NCI-H2196 (cell line): ENCODE data around the gene TP53BP1.

Source experiments
- DNase-seq: peaks from one replicate; lab custom pipeline; 2025; ENCODE audit not compliant: unreplicated experiment; lab: John Stamatoyannopoulos, UW

Gene TP53BP1

GRCh38 chr15:43493703-43494472 lies 932 bp upstream of the TP53BP1 start:
- DNase-seq, result no peak

DNA sequence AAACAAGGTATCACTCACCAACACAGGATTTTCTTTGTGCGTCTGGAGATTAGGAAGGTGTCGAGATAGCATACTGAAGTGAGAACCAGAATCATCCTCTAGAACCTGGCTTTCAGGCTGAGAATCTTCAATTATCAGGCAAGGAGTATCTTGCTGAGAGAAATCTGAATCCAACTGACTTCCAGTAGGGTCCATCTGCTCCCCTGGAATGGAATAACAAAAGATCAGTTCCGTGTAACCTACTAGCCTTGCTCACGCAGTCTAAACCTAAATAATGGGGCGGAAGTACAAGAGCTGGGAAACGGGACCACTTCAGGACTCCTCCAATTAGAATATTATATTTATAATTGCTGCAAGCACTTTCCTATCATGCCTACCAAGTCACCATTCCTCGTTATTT lies 690 bp downstream of the TP53BP1 start:
- DNase-seq, result no peak

- no peak for DNase-seq
These were observed 3.8 kb downstream of the TP53BP1 start for GRCh38 chr15:43489191-43489590.

DNA sequence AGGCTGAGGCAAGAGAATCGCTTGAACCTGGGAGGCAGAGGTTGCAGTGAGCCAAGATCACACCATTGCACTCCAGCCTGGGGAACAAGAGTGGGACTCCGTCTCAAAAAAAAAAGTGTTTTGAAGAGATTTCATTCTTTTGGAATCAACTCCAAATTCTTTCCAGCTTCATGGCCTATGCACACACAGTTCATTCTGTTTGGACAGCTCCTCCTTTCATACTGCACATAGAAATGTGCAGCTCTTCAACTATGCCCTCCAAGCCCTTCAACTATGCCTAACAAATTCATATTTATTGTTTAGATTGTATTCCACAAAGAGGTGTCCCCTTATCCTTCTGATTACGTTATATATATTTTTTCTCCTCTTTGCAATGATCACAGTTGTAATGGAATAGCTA lies 4.2 kb downstream of the TP53BP1 start:
- no peak for DNase-seq

- DNase-seq, result no peak
These were observed 5.6 kb downstream of the TP53BP1 start for GRCh38 chr15:43487271-43487895.

- no peak for DNase-seq
These were observed 8.5 kb downstream of the TP53BP1 start for GRCh38 chr15:43484455-43484854.

DNA sequence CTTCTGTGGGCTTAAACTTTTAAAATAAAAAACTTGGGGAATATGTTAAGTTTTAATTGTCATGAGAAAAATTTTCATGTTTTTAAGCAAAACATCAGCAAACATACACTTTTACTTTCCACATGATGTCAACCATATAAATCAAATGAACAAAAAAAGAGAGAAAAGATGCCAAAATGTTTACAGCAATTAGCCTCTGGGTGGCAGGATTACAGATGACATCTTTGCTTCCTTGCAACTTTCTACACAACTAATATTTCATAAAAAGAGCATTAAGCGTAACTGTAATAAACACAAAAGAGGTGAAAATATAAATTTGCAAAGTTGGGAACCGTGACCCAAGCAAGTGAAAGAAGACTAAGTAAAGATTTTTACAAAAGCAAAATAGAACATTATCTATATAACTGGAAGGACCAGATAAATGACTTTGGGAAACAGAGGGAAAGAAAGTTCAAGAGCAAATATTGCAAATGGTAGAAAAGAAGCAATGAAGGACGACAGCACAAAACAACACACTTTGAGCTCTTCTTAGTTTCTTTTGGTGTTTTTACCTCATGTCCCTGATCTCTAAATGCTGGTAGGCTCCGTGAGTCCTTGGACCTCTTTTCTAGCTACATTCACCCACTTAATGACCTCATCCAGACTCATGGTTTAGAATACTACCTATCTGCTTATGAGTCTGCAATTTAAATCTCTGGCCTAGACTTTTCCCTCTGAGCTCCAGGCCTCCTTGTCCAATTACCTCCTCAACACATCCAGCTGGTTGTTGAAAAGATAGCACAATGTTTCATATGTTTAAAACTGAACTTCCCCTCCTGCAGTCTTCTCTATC lies 9.4 kb downstream of the TP53BP1 start:
- DNase-seq, result peak; percentile 5

- DNase-seq, result no peak
These were observed 19.1 kb downstream of the TP53BP1 start for GRCh38 chr15:43473885-43474284.

- DNase-seq, result no peak
These were observed 21.0 kb downstream of the TP53BP1 start for GRCh38 chr15:43471975-43472374.

DNA sequence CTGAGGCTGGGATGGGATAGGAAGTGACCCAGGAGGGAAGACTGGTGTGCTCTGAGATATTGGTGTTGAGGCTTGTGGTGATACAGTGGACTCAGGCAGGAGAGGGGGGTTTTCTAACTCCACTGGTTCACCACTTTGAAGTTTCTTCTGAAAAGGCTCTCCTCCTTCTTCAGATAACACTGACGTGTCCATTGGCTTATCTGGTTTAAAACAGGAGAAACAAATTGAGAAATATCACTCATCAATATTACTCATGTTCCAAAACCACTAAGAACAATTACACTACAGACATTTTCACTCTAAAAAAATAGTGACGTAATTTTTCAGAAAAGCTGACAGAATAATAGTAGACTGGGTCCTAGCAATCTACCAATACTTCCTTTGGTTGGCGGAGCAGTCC lies 23.1 kb downstream of the TP53BP1 start:
- no peak for DNase-seq

DNA sequence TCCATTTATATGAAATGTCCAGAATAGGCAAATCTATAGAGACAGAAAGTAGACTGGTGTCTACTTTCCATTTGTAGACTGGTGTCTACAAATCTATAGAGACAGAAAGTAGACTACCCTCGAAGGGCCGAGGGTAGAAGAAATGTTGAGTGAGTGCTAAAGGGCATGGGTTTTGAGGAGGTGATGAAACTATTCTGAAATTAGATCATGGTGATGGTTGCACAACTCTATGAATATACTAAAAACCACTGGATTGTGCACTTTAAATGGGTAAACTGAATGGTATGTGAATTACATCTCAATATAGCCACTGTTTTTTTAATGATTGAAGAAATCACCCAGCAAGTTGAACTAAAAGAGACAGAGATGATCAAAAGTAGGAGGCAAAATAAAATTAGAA lies 27.9 kb downstream of the TP53BP1 start:
- no peak for DNase-seq

- no peak for DNase-seq
These were observed 29.0 kb downstream of the TP53BP1 start for GRCh38 chr15:43463998-43464397.

- DNase-seq, result no peak
These were observed 29.4 kb downstream of the TP53BP1 start for GRCh38 chr15:43463507-43463906.

GRCh38 chr15:43449981-43450380 lies 43.0 kb downstream of the TP53BP1 start:
- no peak for DNase-seq

DNA sequence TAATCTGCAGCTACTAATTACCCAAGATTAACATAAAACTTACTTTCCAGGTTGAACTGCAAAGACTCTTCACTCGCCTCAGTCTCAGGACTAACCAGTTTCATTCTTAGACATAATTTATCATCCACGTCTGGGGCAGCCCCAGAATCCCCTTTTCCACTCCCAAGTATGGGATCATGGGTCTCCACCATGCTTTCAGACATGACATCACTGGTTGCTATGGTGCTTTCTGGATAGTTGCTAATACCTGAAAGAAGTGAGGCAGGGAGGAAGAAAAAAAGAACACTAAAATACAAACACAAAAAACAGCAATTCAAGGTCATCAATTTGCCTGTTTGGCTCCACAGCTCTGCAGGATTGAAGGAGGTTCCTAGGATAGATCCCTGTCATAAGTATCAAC lies 46.6 kb downstream of the TP53BP1 start:
- no peak for DNase-seq

- peak; percentile 42 for DNase-seq
These were observed 51.6 kb downstream of the TP53BP1 start for GRCh38 chr15:43441316-43441715.

GRCh38 chr15:43440721-43441281 lies 52.2 kb downstream of the TP53BP1 start:
- peak; percentile 65 for DNase-seq

- no peak for DNase-seq
These were observed 53.7 kb downstream of the TP53BP1 start for GRCh38 chr15:43439268-43439667.

DNA sequence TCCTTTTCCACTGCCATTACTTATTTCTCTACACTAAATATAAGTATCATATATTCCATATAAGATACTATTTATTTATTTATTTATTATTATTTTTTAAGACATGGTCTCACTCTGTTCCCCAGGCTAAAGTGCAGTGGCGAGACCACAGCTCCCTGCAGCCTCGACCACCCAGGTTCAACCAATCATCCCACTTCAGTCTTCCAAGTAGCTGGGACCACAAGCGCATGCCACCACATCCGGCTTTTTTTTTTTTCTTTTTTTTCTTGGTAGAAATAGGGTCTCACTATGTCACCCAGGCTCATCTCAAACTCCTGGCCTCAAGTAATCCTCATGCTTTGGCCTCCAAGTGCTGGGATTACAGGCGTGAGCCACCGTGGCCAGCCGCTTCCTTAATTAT lies 56.6 kb downstream of the TP53BP1 start:
- DNase-seq, result no peak

DNA sequence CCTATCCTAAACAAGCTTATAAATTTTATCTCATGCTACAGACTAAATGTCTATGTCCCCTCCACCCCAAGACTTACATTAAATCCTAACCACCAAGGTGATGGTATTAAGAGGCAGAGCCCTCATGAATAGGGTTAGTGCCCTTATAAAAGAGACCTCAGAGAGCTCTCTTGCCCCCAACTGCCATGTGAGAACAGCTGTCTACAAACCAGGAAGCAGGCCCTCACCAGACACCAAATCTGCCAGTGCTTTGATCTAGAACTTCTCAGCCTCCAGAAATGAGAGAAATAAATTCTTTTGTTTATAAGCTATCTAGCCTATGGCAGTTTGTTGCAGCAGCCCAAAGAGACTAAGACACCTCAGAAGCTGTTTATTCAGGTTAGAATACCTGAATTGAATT lies 58.5 kb downstream of the TP53BP1 start:
- no peak for DNase-seq

DNA sequence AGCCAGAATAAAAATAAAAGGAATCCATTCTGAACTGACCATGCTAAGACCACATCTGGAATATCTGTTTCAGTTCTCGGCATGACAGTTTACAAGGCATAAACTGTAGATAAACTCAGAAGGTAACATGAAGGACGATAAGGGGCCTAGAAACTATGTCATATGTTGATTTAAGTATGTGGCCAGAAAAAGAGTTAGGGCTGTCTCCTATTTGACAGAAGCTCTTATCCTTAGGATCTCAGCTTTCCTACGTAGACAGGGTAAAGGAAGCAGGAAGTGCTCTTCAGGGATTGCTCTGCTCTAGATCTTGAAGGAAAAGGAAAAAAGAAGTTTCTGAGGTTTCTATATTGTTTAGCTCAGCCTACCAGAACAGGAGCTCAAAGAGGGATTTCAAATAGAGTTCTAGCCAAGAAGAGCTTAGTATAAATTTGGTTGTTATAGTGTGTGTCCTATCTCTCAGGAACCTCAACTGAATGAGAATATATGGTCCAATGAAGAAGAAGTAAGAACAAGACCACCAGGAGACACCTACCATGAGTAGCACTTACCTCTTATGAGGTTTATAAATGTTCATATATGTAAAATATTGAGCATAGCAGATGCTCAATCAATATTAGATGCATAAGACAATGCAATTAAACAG lies 59.2 kb downstream of the TP53BP1 start:
- no peak for DNase-seq
